GM21723 (cell line): ENCODE measurements around the gene SCYL3.
"Not testable (repeated sequence)": the region's sequence is repeated elsewhere in the genome, so short reads cannot be mapped to it uniquely, and the experiment has no call there.

Source experiments
- ATAC-seq: cut with Tn5 transposase; IDR thresholded peaks from one replicate; pipeline ENCODE4 v1.9.1; 2021; ENCODE audit warnings: mild to moderate bottlenecking, moderate library complexity; ENCODE audit not compliant: unreplicated experiment

SCYL3 gene

DNA sequence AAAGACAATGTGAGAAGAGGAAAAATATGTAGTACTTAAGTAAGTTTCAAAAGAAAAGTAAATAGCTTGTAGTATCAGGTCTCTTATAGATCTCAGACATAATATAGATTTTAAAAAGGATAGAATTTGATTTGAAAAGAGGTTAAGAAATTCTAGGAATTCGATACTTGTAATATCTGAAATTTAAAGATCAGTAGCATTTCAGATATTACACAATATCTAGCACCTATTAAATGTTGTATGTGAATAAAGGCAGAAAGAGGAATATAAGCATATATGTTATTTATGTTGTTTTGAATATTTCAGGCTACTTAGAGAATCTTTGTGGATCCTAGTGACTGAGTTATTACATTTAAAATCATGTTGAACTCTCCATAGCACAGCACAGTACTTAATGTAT lies 64.0 kb downstream of the SCYL3 start:
- ATAC-seq, result no peak

- no peak for ATAC-seq
These were observed 69.5 kb downstream of the SCYL3 start for GRCh38 chr1:169824153-169824552.

- ATAC-seq, result no peak
These were observed 72.2 kb downstream of the SCYL3 start for GRCh38 chr1:169821500-169821899.

DNA sequence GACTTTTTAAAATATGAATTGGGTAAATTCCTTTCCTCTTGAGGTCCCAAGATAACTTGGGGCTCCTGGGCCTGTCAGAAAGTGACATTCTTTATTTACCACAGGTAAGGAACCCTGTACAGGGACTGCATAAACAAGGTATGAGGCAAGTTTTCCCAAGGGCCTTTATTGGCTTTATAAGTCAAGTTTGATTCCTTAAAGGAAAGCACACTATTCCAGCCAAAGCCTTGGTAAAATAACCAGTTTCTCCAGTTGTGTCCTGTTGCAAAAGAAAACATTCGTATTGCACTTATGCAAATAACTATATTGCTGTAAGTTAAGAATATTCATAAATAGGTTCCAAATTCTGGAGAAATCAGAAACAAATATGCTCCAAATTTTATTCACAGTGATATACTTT lies 77.1 kb downstream of the SCYL3 start:
- no peak for ATAC-seq

DNA sequence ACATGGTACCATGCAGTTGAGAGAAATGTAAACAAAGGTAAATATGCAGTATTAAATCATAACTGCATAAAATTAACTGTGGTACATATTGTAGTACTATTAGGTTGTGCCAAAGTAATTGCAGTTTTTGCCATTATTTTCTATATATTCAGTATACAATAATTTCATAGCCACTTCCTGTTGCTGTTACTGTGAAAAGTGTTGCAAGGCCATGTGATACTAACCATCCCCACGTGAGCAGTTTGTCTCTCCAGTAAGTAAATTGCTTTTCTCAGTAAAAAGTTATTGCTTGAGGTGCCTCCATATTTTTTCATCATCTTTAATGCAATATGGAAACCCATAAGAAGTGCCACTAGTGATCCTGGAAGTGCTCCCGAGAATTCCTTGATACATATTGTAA lies 79.4 kb downstream of the SCYL3 start:
- no peak for ATAC-seq

- ATAC-seq, result no peak
These were observed 81.6 kb downstream of the SCYL3 start for GRCh38 chr1:169812131-169812530.

GRCh38 chr1:169811418-169812035 lies 82.2 kb downstream of the SCYL3 start:
- not testable (repeated sequence) for ATAC-seq

GRCh38 chr1:169809370-169810095 lies 84.2 kb downstream of the SCYL3 start:
- ATAC-seq, result peak; percentile 54

DNA sequence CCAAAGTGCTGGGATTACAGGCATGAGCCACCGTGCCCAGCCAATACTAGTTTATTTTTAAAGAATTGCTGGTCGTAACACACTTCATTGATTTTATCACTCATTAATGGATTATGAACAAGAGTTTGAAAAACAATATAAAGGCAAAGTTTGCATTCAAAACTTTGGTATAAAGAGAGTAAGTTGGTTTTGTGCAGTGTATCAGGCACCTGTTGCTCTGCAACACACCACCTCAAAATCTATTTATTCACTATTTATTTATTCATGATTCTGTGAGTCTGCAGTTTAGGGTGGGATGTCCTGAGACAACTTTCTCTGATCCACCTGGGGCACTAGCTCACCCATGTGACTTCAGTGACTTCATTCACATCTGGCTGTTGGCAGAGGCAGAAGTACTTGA lies 88.8 kb downstream of the SCYL3 start:
- no peak for ATAC-seq

DNA sequence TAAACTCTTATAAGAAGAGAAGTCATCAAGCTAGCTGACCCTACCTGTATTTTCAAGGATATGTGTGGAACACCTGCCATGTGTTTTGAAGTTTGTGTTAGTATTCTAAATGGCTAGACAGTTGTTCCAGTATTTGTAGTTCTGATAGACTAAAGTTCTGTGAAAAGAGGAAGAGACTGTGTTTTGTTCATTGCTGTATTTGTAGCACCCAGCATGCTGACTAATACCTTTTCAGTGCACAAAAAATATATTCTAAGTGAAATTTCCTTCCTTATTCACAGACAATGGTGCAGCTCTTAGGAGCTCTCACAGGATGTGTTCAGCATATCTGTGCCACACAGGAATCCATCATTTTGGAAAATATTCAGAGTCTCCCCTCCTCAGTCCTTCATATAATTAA lies 90.8 kb downstream of the SCYL3 start:
- no peak for ATAC-seq
